ENCODE measurements around the gene NCAN.
A peak's percentile ranks its signal among the peaks of the same experiment; 100 is the strongest.
"Not testable (repeated sequence)": the region's sequence is repeated elsewhere in the genome, so short reads cannot be mapped to it uniquely, and the experiment has no call there.

Gene NCAN

GRCh38 chr19:19173243-19173642, 38.5 kb upstream of the NCAN start:
- not testable (repeated sequence) for H3K4me1 ChIP-seq (ENCODE audit: control insufficient read depth, insufficient read depth, low read length); H3K4me3 ChIP-seq (ENCODE audit: low read length); DNase-seq (ENCODE audit: low read depth, low spot score); H3K27ac ChIP-seq (ENCODE audit: low read length); H3K27me3 ChIP-seq (ENCODE audit: control insufficient read depth, insufficient read depth, low read length); H3K36me3 ChIP-seq (ENCODE audit: control insufficient read depth, insufficient read depth, low read length); H3K9me3 ChIP-seq (ENCODE audit: control insufficient read depth, insufficient read depth, low read length)
- whole genome bisulfite sequencing (ENCODE audit: insufficient coverage, insufficient read length): no CpG with 5 or more reads among the region's 5 CpGs

GRCh38 chr19:19176950-19177349, 34.8 kb upstream of the NCAN start:
- H3K4me1 ChIP-seq (ENCODE audit: control insufficient read depth, insufficient read depth, low read length): 0 out of 2 replicates have a peak, but pooled peaks cover 2% of the 10 kb centered on the region
- no CpG with 5 or more reads among the region's 8 CpGs for WGBS (ENCODE audit: insufficient coverage, insufficient read length)
- no peak for DNase-seq (ENCODE audit: low read depth, low spot score)
- no peak overlapping the region for H3K4me3 ChIP-seq (ENCODE audit: low read length)
- no peaks in the 10 kb centered on the region for H3K36me3 ChIP-seq (ENCODE audit: control insufficient read depth, insufficient read depth, low read length)
- no peaks in the 10 kb centered on the region for H3K27me3 ChIP-seq (ENCODE audit: control insufficient read depth, insufficient read depth, low read length)
- H3K27ac ChIP-seq (ENCODE audit: low read length): no peak overlapping the region
- H3K9me3 ChIP-seq (ENCODE audit: control insufficient read depth, insufficient read depth, low read length): no peaks in the 10 kb centered on the region

DNA sequence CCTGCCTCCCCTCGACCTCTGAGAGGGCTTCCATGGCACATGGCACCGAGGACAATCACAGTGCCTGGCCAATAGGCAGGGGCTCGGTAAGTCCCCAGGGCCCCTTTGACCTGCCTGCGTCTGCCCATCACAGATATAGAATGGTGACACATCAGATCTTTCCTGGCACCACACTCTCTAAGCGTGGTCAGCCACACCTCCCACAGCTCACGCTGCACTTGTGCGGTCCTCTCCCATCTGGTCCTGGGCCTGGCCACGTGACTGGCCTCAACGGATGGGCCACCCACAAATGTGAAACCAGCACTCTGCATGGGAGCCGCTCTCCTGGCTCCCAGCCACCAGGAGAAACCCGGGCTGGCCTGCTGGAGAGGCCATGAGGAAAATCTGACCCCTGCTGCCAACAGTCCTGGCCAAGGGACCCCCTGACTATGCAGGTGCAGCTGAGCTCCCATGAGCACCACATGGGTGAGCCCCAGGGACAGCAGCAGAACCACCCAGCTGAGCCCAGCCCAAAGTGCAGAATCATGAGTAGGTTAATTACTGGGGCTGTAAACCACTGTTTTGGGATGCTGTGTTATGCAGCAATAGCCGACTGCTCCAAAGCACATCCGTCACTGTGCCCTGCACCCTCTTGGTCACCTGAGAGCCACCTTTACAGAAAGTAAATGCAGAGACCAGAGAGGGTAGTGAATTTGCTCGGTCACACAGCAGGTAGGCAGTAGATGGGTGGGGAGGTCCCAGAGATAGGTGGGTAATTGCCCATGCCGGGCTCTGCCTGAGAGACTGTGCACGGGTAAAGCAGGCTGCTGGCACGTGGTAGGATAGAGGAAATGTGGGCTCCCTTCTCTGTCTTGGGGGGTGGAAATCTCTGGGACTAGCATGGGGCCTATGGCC, 32.0 kb upstream of the NCAN start:
- Histone ChIP-seq H3K4me1 (ENCODE audit: control insufficient read depth, insufficient read depth, low read length) (no peaks in the 10 kb centered on the region), H3K9me3 (ENCODE audit: control insufficient read depth, insufficient read depth, low read length) (no peaks in the 10 kb centered on the region), H3K36me3 (ENCODE audit: control insufficient read depth, insufficient read depth, low read length) (no peaks in the 10 kb centered on the region), H3K4me3 (ENCODE audit: low read length) (no peak overlapping the region), H3K27ac (ENCODE audit: low read length) (no peak overlapping the region), H3K27me3 (ENCODE audit: control insufficient read depth, insufficient read depth, low read length) (no peaks in the 10 kb centered on the region)
- no CpG with 5 or more reads among the region's 17 CpGs for WGBS (ENCODE audit: insufficient coverage, insufficient read length)
- no peak for DNase-seq (ENCODE audit: low read depth, low spot score)

GRCh38 chr19:19181488-19181998, 30.2 kb upstream of the NCAN start:
- no CpG with 5 or more reads among the region's 9 CpGs for WGBS (ENCODE audit: insufficient coverage, insufficient read length)
- no peak overlapping the region for H3K27ac ChIP-seq (ENCODE audit: low read length)

DNA sequence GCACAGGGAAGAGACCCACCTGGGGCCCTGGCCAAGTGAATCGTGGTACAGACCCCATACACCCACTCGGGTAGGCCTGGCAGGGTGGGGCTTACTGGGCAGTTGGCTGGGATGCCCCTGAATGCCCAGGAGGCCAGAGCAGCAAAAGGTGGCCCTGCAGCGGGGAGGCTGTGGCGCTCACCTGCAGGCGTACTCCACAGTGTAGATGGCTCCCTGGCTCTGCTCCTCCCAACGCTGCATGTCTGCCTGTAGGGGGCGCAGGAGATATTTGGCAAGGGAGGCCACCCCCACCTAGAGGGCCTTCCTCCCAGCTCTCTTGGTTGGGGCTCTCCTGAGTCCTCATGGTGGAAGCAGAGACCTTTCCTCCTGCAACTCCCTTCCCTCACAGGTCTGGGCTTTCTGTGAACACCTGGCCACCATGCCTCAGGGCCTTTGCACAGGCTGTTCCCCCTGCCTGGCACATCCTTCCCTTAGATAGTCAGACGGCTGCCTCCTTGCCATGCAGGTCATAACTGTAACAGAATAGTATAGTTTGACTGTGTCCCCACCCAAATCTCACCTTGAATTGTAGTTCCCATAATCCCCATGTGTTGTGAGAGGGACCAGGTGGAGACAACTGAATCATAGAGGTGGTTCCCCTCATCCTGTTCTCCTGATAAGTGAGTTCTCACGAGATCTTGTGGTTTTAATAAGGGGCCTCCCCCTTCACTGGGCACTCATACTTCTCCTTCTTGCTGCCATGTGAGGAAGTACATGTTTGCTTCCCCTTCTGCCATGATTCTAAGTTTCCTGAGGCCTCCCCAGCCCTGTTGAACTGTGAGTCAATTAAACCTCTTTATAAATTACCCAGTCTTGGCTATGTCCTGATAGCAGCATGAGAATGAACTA, 25.7 kb upstream of the NCAN start:
- Histone ChIP-seq H3K27ac (ENCODE audit: low read length) (no peak overlapping the region), H3K4me3 (ENCODE audit: low read length) (no peak overlapping the region), H3K36me3 (ENCODE audit: control insufficient read depth, insufficient read depth, low read length) (no peaks in the 10 kb centered on the region), H3K4me1 (ENCODE audit: control insufficient read depth, insufficient read depth, low read length) (no peaks in the 10 kb centered on the region), H3K9me3 (ENCODE audit: control insufficient read depth, insufficient read depth, low read length) (no peaks in the 10 kb centered on the region), H3K27me3 (ENCODE audit: control insufficient read depth, insufficient read depth, low read length) (no peaks in the 10 kb centered on the region)
- WGBS (ENCODE audit: insufficient coverage, insufficient read length): no CpG with 5 or more reads among the region's 9 CpGs
- peak; percentile 70 for DNase-seq (ENCODE audit: low read depth, low spot score)

More at GRCh38 chr19:19181488-19181998, 30.2 kb upstream of the NCAN start:
- Histone ChIP-seq H3K36me3 (ENCODE audit: control insufficient read depth, insufficient read depth, low read length) (no peaks in the 10 kb centered on the region), H3K4me1 (ENCODE audit: control insufficient read depth, insufficient read depth, low read length) (no peaks in the 10 kb centered on the region), H3K27me3 (ENCODE audit: control insufficient read depth, insufficient read depth, low read length) (no peaks in the 10 kb centered on the region), H3K4me3 (ENCODE audit: low read length) (no peak overlapping the region), H3K9me3 (ENCODE audit: control insufficient read depth, insufficient read depth, low read length) (no peaks in the 10 kb centered on the region)
- DNase-seq (ENCODE audit: low read depth, low spot score): no peak

DNA sequence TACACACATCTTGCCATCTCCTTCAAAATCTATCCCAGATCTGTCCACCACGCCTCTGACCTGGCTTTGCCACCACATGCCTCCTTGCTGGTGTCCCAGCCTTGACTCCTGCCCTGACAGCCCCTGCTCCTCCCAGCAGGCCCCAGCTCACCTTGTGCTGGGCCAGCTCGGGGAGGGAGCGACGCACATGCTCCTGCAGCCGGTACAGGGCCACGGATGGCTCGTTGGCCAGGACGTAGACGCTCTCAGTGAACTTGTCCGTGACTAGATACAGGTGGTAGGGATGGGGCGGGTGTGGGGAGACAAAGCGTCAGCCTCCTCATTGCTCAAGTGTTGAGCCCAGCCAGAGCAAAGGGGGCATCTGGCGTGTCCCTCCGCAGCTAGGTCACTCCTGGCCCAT, 25.0 kb upstream of the NCAN start:
- H3K27ac ChIP-seq (ENCODE audit: low read length): no peak overlapping the region
- no peaks in the 10 kb centered on the region for H3K9me3 ChIP-seq (ENCODE audit: control insufficient read depth, insufficient read depth, low read length)
- no peak for DNase-seq (ENCODE audit: low read depth, low spot score)
- WGBS (ENCODE audit: insufficient coverage, insufficient read length): no CpG with 5 or more reads among the region's 14 CpGs
- H3K27me3 ChIP-seq (ENCODE audit: control insufficient read depth, insufficient read depth, low read length): no peaks in the 10 kb centered on the region
- no peak overlapping the region for H3K4me3 ChIP-seq (ENCODE audit: low read length)
- H3K36me3 ChIP-seq (ENCODE audit: control insufficient read depth, insufficient read depth, low read length): no peaks in the 10 kb centered on the region
- no peaks in the 10 kb centered on the region for H3K4me1 ChIP-seq (ENCODE audit: control insufficient read depth, insufficient read depth, low read length)

DNA sequence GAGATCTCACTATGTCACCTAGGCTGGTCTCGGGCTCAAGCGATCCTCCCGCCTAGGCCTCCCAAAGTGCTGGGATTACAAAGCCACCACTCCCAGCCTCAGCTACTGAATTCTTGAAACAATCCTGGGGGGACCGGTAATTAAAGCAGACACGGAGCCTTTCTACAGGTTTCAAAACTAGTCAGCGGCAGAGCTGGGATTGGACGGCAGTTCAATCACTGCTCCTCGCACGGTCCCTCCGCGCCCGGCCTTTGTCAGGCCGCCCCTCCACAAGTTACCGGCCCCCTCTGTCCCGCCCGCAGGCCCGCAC, 20.0 kb upstream of the NCAN start:
- no CpG with 5 or more reads among the region's 17 CpGs for WGBS (ENCODE audit: insufficient coverage, insufficient read length)
- H3K36me3 ChIP-seq (ENCODE audit: control insufficient read depth, insufficient read depth, low read length): no peaks in the 10 kb centered on the region; the same call in 1 of the 2 replicates
- no peak for DNase-seq (ENCODE audit: low read depth, low spot score)
- no peaks in the 10 kb centered on the region for H3K4me1 ChIP-seq (ENCODE audit: control insufficient read depth, insufficient read depth, low read length)
- peak overlapping the region; percentile 93 for H3K4me3 ChIP-seq (ENCODE audit: low read length)
- no peak overlapping the region for H3K27ac ChIP-seq (ENCODE audit: low read length)
- H3K27me3 ChIP-seq (ENCODE audit: control insufficient read depth, insufficient read depth, low read length): no peaks in the 10 kb centered on the region
- no peaks in the 10 kb centered on the region for H3K9me3 ChIP-seq (ENCODE audit: control insufficient read depth, insufficient read depth, low read length)

DNA sequence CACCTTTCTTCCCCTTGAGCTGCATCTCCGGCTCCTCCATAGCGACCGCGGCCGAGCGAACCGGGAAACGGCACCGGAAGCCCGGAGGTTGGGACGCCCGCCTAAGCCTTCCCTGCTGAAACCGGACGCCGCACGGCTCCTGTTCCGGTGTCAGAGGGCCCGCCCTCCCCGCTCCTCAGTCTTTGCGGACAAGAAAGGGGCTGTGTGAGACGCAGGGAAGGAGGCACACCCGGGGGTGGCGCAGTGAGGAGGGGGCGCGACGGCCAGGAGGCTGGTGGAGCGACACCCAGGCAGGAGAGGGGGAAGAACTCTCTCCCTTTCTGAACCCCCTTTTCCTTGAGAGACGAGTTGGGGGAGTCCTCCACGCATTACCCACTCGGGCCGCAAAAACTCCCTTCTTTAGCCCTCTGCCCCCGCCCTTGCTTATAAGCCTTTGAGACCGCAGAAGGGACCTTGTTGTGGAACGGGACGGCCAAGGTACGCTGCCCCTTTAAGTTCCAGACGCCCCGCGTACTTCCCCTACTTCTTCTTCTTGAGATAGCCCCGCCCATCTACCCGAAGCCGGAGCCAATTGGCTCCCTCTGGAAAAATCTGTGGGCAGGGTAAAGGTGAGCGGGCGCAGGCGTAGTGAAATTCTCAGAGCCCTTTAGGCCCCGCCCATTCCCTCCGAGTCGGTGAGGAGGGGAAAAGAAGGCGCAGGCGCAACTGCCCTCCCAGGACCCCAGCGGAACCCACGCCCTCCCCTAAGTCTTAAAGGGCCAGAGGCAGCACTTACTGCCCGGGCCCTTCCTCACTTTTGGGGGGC, 19.5 kb upstream of the NCAN start, which contains the start of the genes BORCS8 and RFXANK:
Gene BORCS8 (minus strand): TSS at position 75 of the 805 bp plus-strand sequence. CDS start 35 bp downstream, at position 40.
Gene RFXANK (plus strand): TSS at position 181 of the 805 bp plus-strand sequence. CDS start 1,689 bp downstream, outside the sequence.
- no peaks in the 10 kb centered on the region for H3K27me3 ChIP-seq (ENCODE audit: control insufficient read depth, insufficient read depth, low read length)
- peaks cover 5% of the 10 kb centered on the region for H3K36me3 ChIP-seq (ENCODE audit: control insufficient read depth, insufficient read depth, low read length)
- H3K9me3 ChIP-seq (ENCODE audit: control insufficient read depth, insufficient read depth, low read length): no peaks in the 10 kb centered on the region
- WGBS (ENCODE audit: insufficient coverage, insufficient read length): no CpG with 5 or more reads among the region's 53 CpGs
- peak; percentile 99 for DNase-seq (ENCODE audit: low read depth, low spot score)
- no peak within 1 kb of the TSS for H3K27ac ChIP-seq (ENCODE audit: low read length)
- peak within 1 kb of the TSS; percentile 93 for H3K4me3 ChIP-seq (ENCODE audit: low read length)
- no peaks in the 10 kb centered on the region for H3K4me1 ChIP-seq (ENCODE audit: control insufficient read depth, insufficient read depth, low read length)

GRCh38 chr19:19192910-19193423, 18.8 kb upstream of the NCAN start:
- Histone ChIP-seq H3K27me3 (ENCODE audit: control insufficient read depth, insufficient read depth, low read length) (no peaks in the 10 kb centered on the region), H3K4me3 (ENCODE audit: low read length) (peak overlapping the region; percentile 75; the same call in 1 of the 2 replicates), H3K27ac (ENCODE audit: low read length) (no peak overlapping the region), H3K36me3 (ENCODE audit: control insufficient read depth, insufficient read depth, low read length) (peaks cover 6% of the 10 kb centered on the region), H3K4me1 (ENCODE audit: control insufficient read depth, insufficient read depth, low read length) (no peaks in the 10 kb centered on the region), H3K9me3 (ENCODE audit: control insufficient read depth, insufficient read depth, low read length) (no peaks in the 10 kb centered on the region)
- no peak for DNase-seq (ENCODE audit: low read depth, low spot score)
- no CpG with 5 or more reads among the region's 22 CpGs for WGBS (ENCODE audit: insufficient coverage, insufficient read length)

Data from iPS DF 6.9 (cell line).